Epithelial cell of proximal tubule (primary cell): ENCODE results near the gene CD2BP2. TPM values are rescaled to one million over a fixed set of nuclear protein-coding genes. Genes with fewer than 3 reads are reported as not detected.

Experiments
- DNase-seq: peaks from one replicate; pipeline ENCODE4 v3.0.0-alpha.2; 2011; ENCODE audit warnings: low read depth
- H3K4me3 ChIP-seq: 2 replicates; pipeline ENCODE4 v1.5.1; 2011; ENCODE audit warnings: low read depth, mild to moderate bottlenecking, low read length
- total RNA-seq: library from RNA; depleted of rRNA; stranded (reverse); fragments of >200 nt; gene quantifications from 2 replicates; pipeline ENCODE4 v1.2.3, GENCODE V29; 2015
- TF ChIP-seq, protein P1 (sequence below): conservative IDR thresholded peaks from 2 replicates; pipeline ENCODE4 v1.5.1; 2012; ENCODE audit warnings: low read depth, mild to moderate bottlenecking, low read length

The CD2BP2 gene
- total RNA-seq, 1 donor from 2014 or later: 75.2 TPM

DNA sequence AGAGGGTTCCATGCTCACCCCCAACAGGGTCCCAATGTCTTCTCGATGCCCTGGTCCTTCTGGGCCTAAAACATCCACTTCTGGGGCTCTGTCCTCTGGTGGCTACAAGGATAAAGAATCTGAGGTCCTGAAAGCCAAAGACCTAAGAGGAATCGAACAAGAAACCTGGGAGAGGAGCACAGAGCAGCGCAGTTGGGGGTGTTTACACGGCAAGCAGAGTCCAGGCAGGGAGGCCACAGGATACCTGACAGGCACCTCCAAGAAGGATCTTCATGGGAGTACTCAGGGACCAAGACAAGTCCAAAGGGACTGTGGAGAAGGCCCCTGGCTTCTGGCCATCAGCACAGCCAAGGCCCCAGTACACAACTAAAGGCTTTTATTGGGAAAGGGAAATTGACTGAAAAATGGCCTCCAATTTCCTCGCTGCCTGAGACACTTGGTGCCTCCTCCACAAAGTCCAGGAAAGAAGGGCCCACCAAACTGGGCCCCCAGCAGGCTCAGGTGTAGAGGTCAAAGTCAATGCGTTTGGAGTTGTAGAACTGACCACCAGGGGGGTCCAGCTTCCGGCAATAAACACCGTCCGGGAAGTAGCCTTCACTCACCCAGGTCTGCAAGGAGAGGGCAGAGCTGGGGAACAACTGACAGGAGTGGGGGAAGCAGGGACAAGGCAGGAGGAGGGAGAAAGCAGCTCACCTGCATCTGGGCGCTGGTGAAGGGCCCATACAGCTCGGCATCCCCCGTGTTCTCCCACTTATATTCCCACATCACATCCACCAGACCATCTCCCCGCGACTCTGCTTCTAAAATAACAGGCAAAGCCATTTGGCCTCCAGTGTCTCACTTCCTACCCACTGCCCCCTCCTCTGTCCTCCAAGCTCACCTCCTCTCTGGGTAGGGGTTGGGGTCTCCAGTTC is 2.4 kb downstream of the CD2BP2 start:
- TF ChIP-seq, protein P1, sequence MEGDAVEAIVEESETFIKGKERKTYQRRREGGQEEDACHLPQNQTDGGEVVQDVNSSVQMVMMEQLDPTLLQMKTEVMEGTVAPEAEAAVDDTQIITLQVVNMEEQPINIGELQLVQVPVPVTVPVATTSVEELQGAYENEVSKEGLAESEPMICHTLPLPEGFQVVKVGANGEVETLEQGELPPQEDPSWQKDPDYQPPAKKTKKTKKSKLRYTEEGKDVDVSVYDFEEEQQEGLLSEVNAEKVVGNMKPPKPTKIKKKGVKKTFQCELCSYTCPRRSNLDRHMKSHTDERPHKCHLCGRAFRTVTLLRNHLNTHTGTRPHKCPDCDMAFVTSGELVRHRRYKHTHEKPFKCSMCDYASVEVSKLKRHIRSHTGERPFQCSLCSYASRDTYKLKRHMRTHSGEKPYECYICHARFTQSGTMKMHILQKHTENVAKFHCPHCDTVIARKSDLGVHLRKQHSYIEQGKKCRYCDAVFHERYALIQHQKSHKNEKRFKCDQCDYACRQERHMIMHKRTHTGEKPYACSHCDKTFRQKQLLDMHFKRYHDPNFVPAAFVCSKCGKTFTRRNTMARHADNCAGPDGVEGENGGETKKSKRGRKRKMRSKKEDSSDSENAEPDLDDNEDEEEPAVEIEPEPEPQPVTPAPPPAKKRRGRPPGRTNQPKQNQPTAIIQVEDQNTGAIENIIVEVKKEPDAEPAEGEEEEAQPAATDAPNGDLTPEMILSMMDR: peak; percentile 37
- DNase-seq: no peak
- H3K4me3 ChIP-seq: no peak overlapping the region

DNA sequence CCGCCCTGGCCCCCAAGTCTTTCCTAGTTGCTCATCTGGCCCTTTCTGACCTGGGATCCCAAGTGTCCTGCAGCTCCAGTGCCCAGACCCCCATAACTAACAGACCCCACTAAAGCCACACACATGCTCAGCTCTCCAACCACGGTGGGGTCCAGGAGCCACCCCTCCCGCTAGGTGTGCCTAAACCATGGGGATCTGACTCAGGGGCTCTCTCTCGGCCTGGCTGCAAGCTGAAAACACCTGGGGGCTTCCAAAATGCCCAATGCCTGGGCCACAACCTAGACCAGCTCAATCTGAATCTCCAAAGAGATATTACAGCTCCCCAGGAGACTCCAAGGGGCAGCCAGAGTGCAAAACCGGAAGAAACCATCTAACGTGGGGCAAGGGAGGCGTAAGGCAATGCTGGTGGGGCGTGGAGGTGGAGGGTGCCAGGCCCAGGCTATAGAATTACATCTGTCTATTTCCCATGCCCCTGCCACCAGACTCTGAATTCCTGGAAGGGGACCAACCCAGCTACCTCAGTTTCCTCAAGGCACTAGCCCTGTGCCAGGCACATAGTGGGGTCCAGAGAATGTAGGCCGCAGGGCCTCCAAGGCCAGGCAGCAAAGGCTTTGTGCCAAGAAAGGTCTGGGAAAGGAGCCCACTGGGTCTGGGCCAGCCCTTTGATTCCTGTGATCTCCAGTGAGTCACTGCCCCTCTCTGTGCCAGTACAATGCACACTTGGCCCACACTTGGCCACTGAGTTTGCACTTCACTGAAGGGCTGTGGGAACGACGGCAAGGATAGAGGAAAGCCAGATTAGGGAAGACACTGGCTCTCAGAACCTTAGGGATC is 3.3 kb downstream of the CD2BP2 start:
- H3K4me3 ChIP-seq: no peak overlapping the region
- DNase-seq: peak; percentile 68
- TF ChIP-seq, protein P1: no peak

DNA sequence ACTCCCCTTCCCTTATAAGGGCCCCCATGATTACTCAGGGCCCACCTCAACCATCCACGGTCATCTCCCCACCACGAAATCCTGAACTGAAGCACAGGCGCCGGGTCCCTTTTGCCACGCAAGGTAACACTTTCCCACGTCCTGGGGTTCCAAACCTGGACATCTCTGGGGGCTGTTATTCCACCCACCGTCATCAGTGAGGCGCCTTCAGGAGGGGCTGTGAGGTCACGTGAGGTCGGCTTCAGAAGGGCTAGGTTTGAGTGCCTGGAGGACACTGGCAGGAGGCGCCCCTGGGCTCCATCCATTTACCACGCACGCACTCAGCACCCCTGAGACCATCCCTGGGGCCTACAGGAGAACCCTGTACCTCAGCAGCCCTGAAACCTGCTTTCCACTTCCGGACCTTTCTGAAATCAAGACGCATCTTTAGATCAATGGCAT is 4.1 kb downstream of the CD2BP2 start:
- H3K4me3 ChIP-seq: no peak overlapping the region
- TF ChIP-seq, protein P1: no peak
- no peak for DNase-seq

DNA sequence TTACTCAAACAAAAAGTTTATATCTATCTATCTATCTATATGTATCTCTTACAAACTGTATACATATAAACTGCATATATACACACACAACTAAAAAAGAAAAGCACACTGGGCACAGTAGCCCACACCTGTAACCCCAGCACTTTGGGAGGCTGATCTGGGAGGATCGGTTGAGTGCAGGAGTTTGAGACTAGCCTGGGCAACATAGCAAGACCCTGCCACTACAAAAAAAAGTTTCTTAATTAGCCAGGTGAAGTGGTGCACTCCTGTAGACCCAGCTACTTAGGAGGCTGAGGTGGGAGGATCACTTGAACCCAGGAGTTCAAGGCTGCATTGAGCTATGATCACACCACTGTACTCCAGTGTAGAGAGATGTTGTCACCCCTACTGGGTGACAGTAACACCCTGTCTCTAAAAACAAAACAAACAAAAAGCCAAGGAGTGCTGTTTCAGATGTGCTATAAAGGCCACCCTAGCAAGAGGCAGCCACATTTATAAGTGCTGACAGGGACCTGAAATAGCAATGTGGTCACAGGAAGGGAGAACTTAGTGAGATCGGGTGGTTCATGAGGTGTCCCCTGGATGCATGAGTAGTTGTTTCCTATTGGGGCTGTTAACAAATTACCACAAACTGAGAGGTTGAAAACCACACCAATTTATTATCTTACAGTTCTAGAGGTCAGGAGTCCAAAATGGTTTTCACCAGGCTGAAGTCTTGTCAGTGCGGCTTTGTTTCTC is 4.8 kb downstream of the CD2BP2 start:
- no peak overlapping the region for H3K4me3 ChIP-seq
- DNase-seq: no peak
- TF ChIP-seq, protein P1: no peak

DNA sequence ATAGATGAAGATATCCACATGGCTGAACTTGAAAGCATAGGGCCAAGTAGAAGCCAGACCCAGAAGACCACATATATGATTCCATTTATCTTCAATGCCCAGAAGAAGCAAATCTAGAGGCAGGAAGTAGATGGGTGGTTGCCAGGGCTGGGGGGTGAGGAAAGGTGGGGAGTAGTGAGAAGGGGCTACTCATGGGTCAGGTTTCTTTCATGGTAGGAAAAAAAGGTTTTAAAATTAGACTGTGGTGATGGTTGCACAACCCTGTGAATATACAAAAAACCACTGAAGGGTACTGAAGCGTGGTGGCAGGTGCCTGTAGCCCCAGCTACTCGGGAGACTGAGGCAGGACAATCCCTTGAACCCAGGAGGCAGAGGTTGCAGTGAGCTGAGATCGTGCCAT is 5.4 kb downstream of the CD2BP2 start:
- TF ChIP-seq, protein P1: no peak
- DNase-seq: peak; percentile 51

DNA sequence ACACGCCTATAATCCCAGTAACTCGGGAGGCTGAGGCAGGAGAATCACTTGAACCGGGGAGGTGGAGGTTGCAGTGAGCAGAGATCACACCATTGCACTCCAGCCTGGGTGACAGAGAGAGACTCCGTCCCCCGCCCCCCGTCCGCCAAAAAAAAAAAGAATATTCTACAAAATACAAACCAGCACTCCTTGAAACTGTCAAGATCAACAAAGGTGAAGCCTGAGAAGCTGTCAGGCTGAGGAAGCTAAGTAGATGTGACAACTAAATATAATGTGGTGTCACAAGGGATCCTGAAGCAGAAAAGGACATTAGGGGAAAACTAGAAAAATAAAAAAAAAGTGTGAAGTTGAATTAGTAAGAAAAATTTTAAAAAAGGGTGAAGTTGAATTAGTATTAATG is 6.2 kb downstream of the CD2BP2 start:
- DNase-seq: no peak
- no peak overlapping the region for H3K4me3 ChIP-seq
- TF ChIP-seq, protein P1: no peak

More for the DNA sequence above, 5.4 kb downstream of the CD2BP2 start:
- H3K4me3 ChIP-seq: no peak overlapping the region
